ENCODE data around the gene GRIN2A.

The GRIN2A gene

DNA sequence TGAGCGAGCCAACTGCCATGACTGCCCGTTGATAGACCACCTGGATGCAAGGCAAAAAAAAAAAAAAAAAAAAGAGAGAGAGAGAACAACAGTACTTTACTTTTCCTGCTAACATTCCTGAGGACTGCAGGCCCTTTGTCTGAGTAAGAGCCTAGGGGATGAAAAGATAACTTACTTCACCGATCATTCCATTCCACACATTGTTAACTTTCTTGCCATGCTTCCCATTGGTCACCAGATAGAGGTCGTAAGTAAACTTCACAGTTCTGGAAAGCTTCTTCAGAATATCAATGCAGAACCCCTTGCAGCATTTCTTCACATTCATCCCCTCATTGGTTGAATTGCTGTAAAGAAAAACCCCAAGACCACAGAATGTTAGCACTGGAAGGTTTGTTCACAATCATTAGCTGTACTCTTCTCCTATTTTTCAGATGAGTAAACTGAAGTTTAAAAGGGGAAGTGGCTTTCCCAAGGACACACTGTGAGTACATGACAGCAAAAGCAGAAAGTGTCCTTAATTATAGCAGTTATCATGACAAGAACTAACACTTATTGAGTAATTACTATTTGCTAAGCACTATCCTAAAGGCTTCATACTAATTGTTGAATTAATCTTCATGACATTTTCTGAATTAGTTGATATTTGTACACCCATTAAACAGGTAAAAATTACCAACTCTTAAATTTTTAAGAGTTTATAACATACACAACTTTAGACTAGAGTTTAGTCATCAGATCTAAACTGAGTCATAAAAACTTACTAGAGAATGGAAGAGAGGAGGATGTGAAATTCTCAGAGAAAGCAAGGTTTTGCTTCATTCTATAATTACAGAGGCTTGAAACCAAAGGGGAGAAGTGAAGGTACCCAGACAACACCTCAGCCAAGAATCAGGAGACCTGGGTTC is 341.2 kb downstream of the GRIN2A start:
- Histone ChIP-seq H3K9me3 (ENCODE audit: low read depth, low read length) (no peaks in the 10 kb centered on the region), H3K27ac (no peak overlapping the region), H3K9ac (ENCODE audit: insufficient read length) (no peak overlapping the region), H3K36me3 (ENCODE audit: insufficient read depth, low read length) (no peaks in the 10 kb centered on the region), H3K4me3 (no peak overlapping the region)
- DNase-seq (ENCODE audit: low read depth, low spot score) = no peak
- TF ChIP-seq POLR2AphosphoS5 (IDR thresholded peaks at IDR 0.05; ENCODE audit: borderline replicate concordance, low read depth, low read length) = no peak
- TF ChIP-seq FOXP2 (optimal IDR thresholded peaks at IDR 0.05; ENCODE audit: control extremely low read depth, extremely low read length, insufficient read depth) = no peak
- TF ChIP-seq EZH2 (IDR thresholded peaks at IDR 0.05) = no peak

DNA sequence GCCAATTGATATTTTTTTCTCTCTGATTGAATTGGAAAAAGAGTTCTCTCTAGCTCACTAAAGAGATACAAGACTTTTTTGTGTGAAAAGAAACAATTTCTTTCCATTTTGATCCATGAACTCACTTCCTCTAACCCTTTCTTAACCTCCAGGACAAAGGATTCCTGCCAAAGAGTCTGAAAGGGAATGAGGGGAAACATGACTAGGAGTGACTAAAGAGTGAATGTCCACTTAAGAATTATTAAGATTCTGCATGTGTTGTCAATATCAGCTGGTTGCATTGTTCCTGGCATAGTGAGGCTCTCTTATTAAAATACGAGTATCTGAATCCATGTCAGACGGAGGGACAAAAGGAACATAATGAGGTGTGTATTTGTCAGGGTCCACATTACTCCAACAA is 344.7 kb downstream of the GRIN2A start:
- no peak overlapping the region for H3K9ac ChIP-seq (ENCODE audit: insufficient read length)
- no peak for DNase-seq (ENCODE audit: low read depth, low spot score)
- TF ChIP-seq EZH2 (IDR thresholded peaks at IDR 0.05) (no peak), POLR2AphosphoS5 (IDR thresholded peaks at IDR 0.05; ENCODE audit: borderline replicate concordance, low read depth, low read length) (no peak), FOXP2 (optimal IDR thresholded peaks at IDR 0.05; ENCODE audit: control extremely low read depth, extremely low read length, insufficient read depth) (no peak)
- H3K4me3 ChIP-seq = no peak overlapping the region
- no peaks in the 10 kb centered on the region for H3K36me3 ChIP-seq (ENCODE audit: insufficient read depth, low read length)
- H3K9me3 ChIP-seq (ENCODE audit: low read depth, low read length) = no peaks in the 10 kb centered on the region
- H3K27ac ChIP-seq = no peak overlapping the region

DNA sequence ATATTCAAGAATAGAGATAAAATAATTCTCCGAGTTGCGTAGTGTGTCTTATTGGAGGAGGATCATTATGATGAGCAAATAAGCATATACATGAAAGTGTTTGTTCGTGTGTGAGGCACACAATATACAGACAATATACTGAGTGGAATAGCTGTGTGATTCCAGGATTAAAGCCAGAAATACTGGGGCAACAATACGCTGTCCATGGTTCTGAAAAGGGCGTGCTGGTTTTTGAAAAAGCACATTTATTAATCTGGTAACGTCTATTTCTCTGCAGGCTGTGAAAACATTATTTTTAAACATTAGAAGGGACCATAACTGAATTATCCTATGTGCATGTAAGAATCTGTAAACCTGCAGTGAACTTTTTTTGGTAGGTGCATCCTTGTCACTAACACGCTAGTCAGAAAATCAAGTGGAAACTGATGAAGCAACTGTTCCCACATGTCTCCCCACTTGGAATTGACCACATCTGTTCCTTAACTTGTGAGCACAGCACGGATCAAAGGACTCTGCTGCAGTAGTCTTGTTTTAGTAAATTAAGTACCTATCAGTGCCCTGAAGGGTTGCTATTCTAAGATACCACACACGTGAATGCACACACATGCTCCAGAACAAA is 346.0 kb downstream of the GRIN2A start:
- H3K9me3 ChIP-seq (ENCODE audit: low read depth, low read length) = no peaks in the 10 kb centered on the region
- H3K4me3 ChIP-seq = no peak overlapping the region
- no peak overlapping the region for H3K27ac ChIP-seq
- no peak for TF ChIP-seq POLR2AphosphoS5 (IDR thresholded peaks at IDR 0.05; ENCODE audit: borderline replicate concordance, low read depth, low read length)
- TF ChIP-seq EZH2 (IDR thresholded peaks at IDR 0.05) = no peak
- no peak for TF ChIP-seq FOXP2 (optimal IDR thresholded peaks at IDR 0.05; ENCODE audit: control extremely low read depth, extremely low read length, insufficient read depth)
- H3K36me3 ChIP-seq (ENCODE audit: insufficient read depth, low read length) = no peaks in the 10 kb centered on the region
- no peak overlapping the region for H3K9ac ChIP-seq (ENCODE audit: insufficient read length)
- DNase-seq (ENCODE audit: low read depth, low spot score) = no peak

DNA sequence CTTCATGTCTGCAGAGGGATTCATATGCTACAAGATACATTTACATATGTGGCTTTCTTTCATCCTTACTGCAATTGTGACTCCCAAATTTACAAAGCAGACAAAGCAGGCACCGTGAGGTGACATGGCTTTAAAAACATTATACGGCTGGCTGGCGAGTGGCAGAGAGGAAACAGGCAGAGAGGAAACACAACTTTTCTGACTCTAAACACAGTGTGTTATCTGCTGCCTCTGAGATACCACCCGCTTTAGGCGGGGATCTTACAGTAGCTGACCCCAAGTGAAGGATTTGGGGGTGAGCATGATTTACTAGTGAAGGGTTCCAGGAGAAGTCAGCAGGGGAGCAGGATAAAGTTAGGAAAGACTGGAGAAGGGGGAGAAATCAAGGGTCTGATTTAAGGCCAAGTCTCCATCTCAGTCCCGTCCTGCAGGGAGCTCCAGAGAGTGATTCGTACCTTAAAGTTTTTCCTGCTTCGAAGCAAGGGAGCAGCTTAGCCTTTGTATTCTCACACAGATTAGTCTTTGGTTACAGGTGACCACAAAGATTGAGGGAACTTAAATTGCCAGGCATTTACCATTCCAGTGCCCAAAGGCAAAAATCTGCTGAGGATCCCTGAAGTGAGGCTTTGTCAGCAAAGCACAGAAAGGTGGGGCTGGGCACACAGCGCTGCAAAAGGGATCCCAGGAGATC is 355.0 kb downstream of the GRIN2A start:
- Histone ChIP-seq H3K9me3 (ENCODE audit: low read depth, low read length) (no peaks in the 10 kb centered on the region), H3K27ac (no peak overlapping the region), H3K36me3 (ENCODE audit: insufficient read depth, low read length) (no peaks in the 10 kb centered on the region), H3K4me3 (no peak overlapping the region), H3K9ac (ENCODE audit: insufficient read length) (no peak overlapping the region)
- TF ChIP-seq POLR2AphosphoS5 (IDR thresholded peaks at IDR 0.05; ENCODE audit: borderline replicate concordance, low read depth, low read length) (no peak), EZH2 (IDR thresholded peaks at IDR 0.05) (no peak), FOXP2 (optimal IDR thresholded peaks at IDR 0.05; ENCODE audit: control extremely low read depth, extremely low read length, insufficient read depth) (no peak)
- no peak for DNase-seq (ENCODE audit: low read depth, low spot score)

GRCh38 chr16:9826656-9827055 is 355.6 kb downstream of the GRIN2A start:
- Histone ChIP-seq H3K9ac (ENCODE audit: insufficient read length) (no peak overlapping the region), H3K4me3 (no peak overlapping the region), H3K27ac (no peak overlapping the region), H3K9me3 (ENCODE audit: low read depth, low read length) (no peaks in the 10 kb centered on the region), H3K36me3 (ENCODE audit: insufficient read depth, low read length) (no peaks in the 10 kb centered on the region)
- DNase-seq (ENCODE audit: low read depth, low spot score) = no peak
- TF ChIP-seq FOXP2 (optimal IDR thresholded peaks at IDR 0.05; ENCODE audit: control extremely low read depth, extremely low read length, insufficient read depth) (no peak), EZH2 (IDR thresholded peaks at IDR 0.05) (no peak), POLR2AphosphoS5 (IDR thresholded peaks at IDR 0.05; ENCODE audit: borderline replicate concordance, low read depth, low read length) (no peak)

- Histone ChIP-seq H3K9ac (ENCODE audit: insufficient read length) (no peak overlapping the region), H3K9me3 (ENCODE audit: low read depth, low read length) (no peaks in the 10 kb centered on the region)
- TF ChIP-seq POLR2AphosphoS5 (IDR thresholded peaks at IDR 0.05; ENCODE audit: borderline replicate concordance, low read depth, low read length) (no peak), FOXP2 (optimal IDR thresholded peaks at IDR 0.05; ENCODE audit: control extremely low read depth, extremely low read length, insufficient read depth) (no peak), EZH2 (IDR thresholded peaks at IDR 0.05) (no peak)
Measured at GRCh38 chr16:9824200-9825068, 357.8 kb downstream of the GRIN2A start.

DNA sequence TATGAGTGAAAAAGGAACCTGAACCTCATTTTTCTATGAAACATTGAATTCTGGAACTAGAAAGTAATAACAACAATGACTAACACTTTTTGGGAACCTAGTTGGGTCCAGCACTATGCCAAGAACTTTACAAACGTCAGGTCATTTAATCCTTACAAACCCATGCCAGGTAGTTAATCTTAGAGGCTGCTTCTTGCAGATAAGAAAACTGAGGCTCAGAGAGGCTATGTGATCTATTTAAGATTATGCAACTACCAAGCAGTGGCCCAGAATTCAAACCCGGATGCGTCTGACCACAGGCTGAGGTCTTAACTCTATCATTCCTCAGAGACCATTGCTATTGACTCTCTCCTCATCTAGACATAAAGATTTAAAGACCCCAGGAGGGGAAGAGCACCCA is 358.7 kb downstream of the GRIN2A start:
- H3K36me3 ChIP-seq (ENCODE audit: insufficient read depth, low read length) = no peaks in the 10 kb centered on the region
- no peak overlapping the region for H3K27ac ChIP-seq
- H3K4me3 ChIP-seq = no peak overlapping the region
- DNase-seq (ENCODE audit: low read depth, low spot score) = no peak
- no peak for TF ChIP-seq POLR2AphosphoS5 (IDR thresholded peaks at IDR 0.05; ENCODE audit: borderline replicate concordance, low read depth, low read length)
- no peak for TF ChIP-seq FOXP2 (optimal IDR thresholded peaks at IDR 0.05; ENCODE audit: control extremely low read depth, extremely low read length, insufficient read depth)
- no peak for TF ChIP-seq EZH2 (IDR thresholded peaks at IDR 0.05)
- no peak overlapping the region for H3K9ac ChIP-seq (ENCODE audit: insufficient read length)
- no peaks in the 10 kb centered on the region for H3K9me3 ChIP-seq (ENCODE audit: low read depth, low read length)

More at GRCh38 chr16:9824200-9825068, 357.8 kb downstream of the GRIN2A start:
- Histone ChIP-seq H3K4me3 (no peak overlapping the region), H3K36me3 (ENCODE audit: insufficient read depth, low read length) (no peaks in the 10 kb centered on the region), H3K27ac (no peak overlapping the region)
- DNase-seq (ENCODE audit: low read depth, low spot score) = no peak

Measured in SK-N-MC (cell line).